NK-92 treated with Interleukin-12 subunit alpha and Interleukin-12 subunit beta, amount 100 ng/mL, for 24 hours (cell line): ENCODE measurements around the gene ATP8B3.

Source experiments
- DNase-seq: peaks from one replicate; lab custom pipeline; 2025; lab: John Stamatoyannopoulos, UW

The ATP8B3 gene

DNA sequence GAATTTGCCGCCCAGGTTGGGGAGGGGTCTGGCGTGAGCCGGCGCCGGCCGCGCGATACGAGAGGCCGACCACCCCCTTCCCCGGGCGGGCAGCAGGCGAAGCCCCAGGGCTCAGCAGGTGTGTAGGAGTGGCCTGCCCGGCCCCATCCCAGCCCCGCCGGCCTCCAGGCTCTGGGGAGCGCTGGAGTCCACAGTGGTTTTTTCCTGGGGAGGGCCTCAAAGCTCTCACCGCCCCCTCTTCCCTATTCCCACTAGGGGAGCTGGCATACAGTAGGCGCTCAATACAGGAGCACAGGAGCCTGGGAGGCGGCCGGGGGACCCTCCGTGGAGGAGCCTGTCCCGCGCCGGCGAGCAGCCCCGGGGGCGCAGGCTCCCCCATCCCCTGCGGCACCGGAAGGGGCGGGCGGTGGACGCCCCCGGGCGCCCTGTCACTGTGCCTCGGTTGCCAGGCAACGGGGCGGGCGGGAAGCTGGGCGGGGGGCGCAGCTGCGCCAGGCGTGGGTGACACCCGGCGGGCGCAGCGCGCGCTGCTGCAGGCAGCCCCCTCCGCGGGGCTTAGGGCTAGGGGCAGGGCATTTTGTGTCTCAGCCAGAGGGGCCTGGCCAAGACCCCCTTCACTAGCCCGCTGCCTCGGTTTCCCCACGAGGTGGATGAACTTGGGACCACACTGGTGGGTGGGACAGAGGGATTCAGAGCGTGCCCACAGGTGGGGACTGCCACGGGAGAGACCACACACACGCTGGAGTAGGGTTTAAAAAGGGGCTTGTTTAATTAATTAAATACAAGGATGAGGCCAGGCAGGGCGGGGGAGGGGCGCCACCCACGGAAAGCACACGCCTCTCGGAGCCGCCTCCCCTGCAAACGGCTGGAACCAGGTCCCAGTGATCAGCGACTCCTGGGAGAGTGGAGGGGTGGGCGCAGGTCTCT is 39.8 kb upstream of the ATP8B3 start:
- DNase-seq, result no peak

GRCh38 chr19:1850809-1851653 is 39.0 kb upstream of the ATP8B3 start:
- DNase-seq, result no peak

- no peak for DNase-seq
Measured at GRCh38 chr19:1849886-1850398, 37.9 kb upstream of the ATP8B3 start.

DNA sequence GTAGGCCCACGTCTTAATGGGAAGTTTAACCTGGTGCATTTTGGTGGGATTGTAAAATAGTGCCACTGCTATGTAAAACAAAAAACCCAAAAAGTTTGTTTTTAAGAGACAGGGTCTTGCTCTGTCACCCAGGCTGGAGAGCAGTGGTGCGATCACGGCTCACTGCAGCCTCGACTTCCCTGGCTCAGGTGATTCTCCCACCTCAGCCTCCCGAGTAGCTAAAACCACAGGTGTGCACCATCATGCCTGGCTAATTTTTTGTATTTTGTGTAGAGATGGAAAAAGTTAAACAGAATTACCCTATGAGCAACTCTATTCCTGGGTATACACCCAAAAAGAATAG is 37.0 kb upstream of the ATP8B3 start:
- DNase-seq, result no peak

GRCh38 chr19:1848399-1849131 is 36.5 kb upstream of the ATP8B3 start, which contains the start of gene REXO1:
TSS of gene REXO1 (minus strand) at chr19:1848483. CDS start at chr19:1848358, 125 bp downstream.
- DNase-seq, result peak; percentile 91

- no peak for DNase-seq
Measured at GRCh38 chr19:1847684-1848398, 35.8 kb upstream of the ATP8B3 start.

DNA sequence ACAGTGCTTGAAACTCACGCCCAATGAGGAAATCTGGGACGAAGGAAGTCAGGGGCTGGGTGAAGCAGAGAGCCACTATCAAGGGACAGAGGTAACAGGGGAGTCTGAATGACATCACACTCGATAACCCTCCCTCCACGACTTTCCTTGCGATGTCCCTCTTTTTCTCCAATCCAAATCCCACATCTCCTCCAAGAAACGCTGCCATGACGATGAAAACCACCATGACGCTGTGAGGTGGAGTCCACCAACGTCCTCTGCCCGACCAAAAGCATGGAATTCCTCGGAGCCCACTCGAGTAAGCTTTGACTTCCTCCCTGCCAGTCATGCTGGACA is 35.2 kb upstream of the ATP8B3 start:
- DNase-seq, result no peak

DNA sequence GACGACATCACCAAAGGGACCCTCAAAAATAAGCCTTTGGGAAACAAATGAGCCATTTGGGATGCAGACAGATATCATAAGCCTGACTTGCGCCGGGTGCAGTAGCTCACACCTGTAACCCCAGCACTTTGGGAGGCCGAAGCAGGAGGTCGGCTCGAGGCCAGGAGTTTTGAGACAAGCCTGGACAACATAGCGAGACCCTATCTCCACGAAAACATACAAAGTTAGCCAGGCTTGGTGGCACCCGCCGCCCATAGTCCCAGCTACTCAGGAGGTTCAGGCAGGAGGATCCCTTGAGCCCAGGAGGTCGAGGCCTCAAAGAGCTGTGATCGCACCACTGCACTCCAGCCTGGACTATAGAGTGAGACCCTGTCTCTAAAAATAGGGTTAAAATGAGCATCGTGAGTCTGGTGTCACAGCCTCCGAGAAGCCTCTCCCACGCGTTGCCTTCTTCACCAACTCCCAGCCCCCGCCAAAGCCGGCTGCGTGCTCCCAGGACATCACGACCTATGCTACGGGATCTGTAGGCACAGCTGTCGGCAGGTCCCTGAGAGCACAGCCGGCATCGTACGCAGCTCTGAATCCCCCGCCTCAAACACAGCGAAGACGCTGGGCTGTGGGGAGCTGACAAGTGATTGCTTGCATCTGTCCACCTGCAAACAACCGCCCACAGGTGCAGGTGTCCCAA is 34.6 kb upstream of the ATP8B3 start:
- no peak for DNase-seq

DNA sequence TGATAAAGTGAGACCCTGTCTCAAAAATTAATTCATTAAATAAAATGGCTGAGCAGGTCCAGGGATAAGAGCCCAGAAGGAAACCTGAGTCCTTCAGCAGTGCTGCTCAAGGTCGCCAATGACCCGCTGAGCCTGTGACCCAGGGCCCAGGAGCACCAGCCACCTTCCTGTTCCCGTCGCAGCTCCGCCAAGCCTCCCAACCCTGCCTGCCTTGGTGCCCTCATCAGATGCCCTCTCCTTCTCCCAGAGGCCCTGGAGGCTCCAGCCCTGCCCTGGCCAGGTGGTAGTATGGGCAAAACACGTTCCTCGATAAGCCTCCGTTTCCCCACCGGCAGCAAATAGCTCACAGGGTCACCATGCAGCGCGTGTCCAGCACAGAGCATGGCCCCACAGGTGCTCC is 33.6 kb upstream of the ATP8B3 start:
- DNase-seq, result no peak

DNA sequence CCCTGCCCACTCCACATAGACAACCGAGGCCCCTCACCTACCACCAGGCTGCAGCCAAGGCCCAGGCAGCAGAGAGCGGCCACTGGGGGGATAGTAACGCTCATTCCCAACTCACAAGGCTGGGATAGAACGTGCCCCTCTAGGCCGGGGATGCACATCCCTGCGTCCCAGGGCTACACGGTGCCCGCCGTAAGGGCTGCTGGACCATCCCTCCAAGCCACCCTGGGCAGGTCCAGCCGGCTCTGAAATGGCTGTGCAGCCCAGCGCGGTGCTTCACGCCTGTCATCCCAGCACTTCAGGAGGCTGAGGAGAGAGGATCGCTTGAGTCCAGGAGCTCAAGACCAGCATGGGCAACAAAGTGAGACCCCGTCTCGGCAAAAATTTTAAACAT is 33.0 kb upstream of the ATP8B3 start:
- DNase-seq, result no peak

- DNase-seq, result no peak
Measured at GRCh38 chr19:1844513-1845124, 32.5 kb upstream of the ATP8B3 start.

DNA sequence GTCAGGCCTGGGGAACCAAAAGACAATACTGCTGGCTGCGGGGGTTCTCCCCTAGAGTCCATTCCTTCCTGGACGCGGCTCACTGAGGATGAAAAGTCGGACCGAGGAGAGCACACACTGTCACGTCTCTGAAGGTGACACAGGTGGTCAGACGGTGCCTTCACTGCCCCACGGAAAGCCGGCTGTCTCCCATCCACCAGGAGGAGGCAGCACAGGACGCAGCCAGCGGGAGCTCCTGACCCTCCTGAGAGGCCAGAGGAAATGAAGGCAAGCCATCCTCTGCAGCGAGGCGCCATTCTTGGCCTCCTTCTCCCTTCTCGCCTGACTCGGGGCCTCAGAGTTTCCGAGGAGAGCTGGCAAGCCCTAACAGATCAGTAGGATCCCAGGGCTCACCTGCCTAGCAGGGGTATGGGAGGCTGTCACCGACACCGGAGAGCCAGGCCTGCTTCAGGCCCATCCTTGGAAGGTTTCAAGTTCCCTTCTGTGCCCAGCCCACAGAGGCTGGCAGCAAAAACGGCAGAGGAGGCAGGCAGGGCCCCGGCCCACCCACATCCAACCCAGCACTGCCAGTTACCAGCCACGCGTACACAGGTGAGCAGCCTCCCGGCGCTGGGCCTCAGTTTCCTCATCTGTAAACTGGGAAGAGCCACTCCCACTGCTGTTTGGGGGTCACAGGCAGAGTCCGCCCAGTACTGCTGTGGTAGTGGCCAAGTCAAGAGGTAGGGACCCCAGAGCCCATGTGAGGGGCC is 31.7 kb upstream of the ATP8B3 start:
- DNase-seq, result no peak

- no peak for DNase-seq
Measured at GRCh38 chr19:1843116-1843515, 31.0 kb upstream of the ATP8B3 start.

DNA sequence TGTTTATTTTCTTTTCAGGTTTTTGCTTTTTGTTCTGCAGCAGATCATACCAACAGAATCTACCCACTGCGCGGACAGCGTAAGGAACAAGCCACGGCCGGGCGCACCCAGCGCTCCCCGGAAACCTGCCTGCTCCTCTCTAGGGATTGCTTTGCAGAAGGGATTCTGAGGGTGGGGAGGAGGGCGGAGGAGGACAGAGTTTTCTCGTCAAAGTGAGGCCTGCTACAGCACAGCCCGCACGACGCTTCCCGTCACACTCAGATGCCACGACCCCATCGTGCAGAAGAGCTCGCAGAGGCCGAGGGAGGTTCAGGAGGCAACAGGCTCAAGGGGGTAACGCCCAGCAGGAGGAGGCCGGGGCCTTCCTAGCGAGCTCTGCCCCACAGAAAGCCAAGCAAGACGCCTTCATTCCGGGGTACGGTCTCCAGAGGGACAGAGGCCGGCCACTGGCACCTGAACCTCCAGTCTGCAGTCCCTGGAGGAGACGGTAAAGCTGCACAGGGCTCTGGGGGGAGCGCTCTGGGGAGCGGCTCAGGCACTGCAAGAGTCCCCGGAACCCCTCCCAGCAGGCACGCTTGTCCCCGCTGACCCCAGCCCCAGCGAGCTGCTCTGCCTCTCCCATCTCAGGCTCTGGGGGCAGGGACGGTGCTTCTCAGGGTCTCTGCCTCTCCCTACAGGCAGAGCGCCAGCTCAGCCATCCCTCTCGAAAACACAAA is 29.3 kb upstream of the ATP8B3 start:
- DNase-seq, result no peak

GRCh38 chr19:1840541-1841115 is 28.6 kb upstream of the ATP8B3 start:
- no peak for DNase-seq

- DNase-seq, result no peak
Measured at GRCh38 chr19:1839658-1840540, 27.8 kb upstream of the ATP8B3 start.

- peak; percentile 19 for DNase-seq
Measured at GRCh38 chr19:1837625-1838105, 25.6 kb upstream of the ATP8B3 start.

- DNase-seq, result no peak
Measured at GRCh38 chr19:1837222-1837565, 25.1 kb upstream of the ATP8B3 start.
